NCI-H128 (cell line): Measurements from ENCODE around the gene GRK6.
A peak's percentile ranks its signal among the peaks of the same experiment; 100 is the strongest.
"Not testable (repeated sequence)": the region's sequence is repeated elsewhere in the genome, so short reads cannot be mapped to it uniquely, and the experiment has no call there.

ENCODE experiments used
- DNase-seq: peaks from one replicate; lab custom pipeline; 2025; ENCODE audit not compliant: unreplicated experiment; lab: John Stamatoyannopoulos, UW

Gene GRK6

DNA sequence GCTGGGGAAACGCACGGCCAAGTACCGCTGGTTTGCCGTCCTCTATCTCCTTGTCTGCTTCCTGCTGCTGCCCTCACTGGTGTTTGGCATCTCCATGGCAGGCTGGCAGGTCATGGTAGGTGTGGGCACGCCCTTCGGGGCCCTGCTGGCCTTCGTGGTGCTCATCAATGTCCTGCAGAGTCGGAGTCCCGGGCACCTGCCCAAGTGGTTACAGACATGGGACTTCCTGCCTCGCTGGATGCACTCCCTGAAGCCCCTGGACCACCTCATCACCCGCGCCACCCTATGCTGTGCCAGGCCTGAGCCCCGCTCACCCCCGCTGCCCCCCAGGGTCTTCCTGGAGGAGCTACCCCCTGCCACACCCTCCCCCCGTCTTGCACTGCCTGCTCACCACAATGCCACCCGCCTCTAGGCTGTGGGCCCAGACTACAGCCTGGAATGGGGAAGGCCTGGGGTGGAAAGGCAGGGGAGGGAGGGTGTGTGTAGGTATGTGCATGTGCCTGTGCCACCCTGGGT lies 28.5 kb upstream of the GRK6 start:
- no peak for DNase-seq

DNA sequence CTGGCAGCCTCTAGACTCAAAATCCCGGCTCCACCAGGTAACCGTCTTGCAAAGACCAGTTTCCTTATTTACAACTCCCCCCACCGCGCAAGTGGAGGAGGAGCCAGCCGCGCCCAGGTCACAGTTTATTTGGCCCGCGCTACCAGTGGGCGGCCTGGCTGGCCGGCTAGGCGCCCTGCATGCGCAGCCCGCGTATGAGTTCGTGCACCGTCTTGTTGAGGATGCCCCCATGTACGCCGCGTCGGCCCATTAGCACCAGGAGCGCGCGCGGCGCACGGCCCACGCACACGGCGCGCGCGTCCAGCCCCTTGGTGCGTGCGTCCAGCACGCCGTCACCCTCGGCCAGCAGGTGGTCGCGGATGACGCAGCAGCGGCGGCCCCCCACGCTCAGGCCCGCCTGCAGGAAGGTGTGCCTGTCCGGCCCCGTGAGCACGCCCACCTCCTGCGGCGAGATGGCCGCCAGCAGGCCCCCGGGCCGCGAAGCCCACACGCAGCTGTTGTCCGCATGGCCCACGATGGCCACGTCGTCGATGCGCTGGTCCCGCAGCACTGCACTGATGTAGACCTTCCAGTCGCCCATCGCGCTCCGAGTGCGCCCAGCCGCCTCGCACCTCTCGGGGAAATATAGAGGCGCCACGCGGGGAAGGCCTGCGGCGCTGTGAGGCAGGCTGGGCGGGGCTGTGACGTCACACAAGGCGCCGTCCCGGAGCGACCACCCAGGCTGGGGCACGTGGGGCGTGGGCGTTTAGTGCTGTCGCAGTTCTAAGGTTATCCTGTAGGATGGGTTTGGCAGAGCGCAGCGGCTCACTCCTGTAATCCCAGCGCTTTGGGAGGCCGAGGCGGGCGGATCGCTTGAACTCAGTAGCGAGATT lies 26.2 kb upstream of the GRK6 start, which contains the start of gene PFN3:
Gene PFN3 (minus strand): TSS at position 665 of the 872 bp plus-strand sequence. CDS start 85 bp downstream, at position 580.
- DNase-seq: no peak

GRCh38 chr5:177402271-177403043 lies 24.0 kb upstream of the GRK6 start:
- DNase-seq: peak; percentile 69

DNA sequence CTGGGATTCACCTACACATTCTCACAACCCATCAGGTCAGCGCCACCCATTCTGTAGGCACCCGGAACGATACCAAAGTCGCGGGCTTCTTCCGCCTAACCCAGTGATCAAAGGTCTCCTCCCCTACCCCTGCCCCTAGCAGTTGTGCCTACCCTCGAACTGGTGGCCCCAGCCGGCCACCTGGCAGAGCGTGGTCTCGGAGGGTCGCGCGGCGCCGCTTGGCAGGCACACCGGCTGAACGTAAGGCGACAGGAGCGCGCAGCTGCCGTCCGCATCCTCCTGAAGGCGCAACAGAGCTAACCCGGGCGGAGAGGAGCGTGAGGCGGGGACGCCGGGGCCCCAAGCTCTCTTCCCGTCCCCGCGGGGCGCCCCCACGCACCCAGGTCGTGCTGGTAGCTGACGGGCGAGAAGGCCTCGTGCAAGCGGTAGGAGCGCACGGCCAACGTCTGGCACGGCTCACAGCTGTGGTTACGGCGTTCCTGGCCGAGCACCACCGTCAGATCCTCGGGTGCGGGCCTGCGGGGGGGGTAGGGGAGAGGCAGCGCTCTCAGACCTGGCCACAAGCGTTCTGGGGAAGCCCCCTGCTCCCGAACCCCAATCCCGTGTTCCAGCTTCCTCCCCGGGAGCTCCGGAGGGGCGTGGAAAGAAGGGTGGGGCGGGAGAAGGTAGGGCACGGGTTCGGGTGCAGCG lies 23.2 kb upstream of the GRK6 start:
- peak; percentile 4 for DNase-seq

DNA sequence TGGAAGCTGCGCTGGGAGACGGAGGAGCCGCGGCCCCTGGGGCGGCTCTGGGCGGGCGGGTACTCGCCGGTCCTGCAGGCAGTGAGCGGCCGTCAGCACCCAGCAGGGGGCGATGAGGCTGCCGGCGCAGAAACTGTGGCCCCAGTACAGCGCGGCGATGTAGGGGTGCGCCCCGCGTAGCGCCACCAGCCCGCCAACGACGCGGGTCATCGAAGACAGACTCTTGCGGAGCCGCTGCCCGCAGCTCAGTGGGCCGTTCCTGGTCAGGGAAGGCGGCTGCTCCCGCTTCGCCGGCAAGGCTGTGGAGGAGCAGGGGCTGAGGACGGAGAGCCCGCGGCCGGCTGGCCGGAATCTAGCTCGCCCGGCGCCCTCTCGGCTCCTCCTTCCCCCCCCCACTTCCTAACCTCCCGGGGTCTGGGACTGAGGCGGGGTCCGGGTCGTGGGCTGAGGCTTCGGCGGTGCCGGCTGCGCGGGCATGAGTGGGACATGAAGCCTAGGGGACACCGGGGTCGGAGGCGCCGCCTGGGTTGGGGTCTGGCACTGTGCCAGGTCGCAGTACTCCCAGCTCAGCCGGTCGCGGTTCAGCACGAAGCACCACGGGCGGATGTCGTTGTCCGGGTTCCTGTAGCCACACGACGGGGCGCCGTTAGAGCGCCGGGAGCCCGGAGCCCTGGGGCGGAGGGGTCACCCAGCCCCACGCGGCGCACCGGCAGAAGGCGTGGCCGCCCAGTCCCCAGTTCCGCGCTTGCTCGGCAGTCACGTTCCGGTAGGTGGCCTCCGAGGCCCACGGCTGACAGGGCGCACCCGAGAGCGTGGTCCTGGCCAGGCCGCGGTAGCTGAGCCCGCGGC lies 22.5 kb upstream of the GRK6 start:
- DNase-seq: peak; percentile 44

- DNase-seq: no peak
Observed at GRCh38 chr5:177404641-177405179, 21.8 kb upstream of the GRK6 start.

DNA sequence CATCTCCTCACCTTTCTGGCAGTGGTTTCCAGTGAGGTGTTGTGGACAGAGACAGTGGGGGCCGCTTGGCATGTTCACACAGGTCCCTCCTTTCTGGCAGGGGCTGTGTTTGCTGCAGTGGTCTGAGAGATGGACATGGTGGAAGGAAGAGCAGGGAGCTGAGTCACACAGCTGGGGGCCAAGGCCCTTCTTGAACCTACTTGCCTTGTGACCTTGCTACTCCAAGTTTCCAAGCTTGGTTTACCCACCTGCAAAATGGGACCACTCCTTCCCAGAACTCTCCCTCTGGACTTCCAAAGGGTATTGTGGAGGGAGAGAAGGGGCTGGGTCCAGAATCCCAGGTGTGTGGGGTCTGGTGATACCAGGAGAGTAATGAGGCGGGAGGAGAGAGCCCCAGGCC lies 21.2 kb upstream of the GRK6 start:
- DNase-seq: no peak

GRCh38 chr5:177405805-177406204 lies 20.7 kb upstream of the GRK6 start:
- DNase-seq: no peak

DNA sequence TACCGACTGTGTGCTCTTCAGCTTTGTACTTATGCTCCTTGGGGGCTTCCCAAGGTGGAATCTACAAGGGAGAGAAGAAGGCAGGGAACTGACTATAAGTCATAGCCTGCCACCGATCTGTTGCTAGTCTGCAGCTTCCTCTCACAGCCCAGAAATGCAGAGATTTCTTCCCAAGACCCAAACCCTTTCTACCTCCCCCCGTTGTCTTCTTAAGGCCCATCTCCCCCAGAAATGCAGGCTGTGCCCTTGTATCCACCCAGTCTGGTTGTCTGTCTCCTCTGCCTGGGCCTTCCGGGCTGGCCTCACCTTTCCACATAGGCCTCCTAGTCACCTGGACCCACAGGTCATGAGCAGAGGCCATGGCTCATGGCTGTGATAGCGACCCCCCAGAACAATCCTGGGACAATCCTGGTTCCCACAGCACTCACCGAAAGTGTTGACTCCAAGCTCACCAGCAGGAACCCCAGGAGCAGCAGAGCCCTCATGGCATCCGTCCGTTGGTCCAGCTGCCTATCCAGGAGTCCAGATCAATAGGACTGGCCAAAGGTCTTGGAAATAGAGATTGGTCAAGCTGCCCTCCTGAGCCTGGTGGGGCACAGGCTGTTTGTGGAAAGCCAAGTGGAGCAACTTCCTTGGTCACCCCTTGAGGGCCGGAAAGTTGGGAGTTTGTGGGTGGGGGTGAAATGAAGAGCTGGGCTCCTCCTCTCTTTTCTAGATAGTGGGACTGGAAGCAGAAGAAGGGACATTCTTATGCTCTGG lies 17.3 kb upstream of the GRK6 start, which contains the start of gene F12:
Gene F12 (minus strand): TSS at position 522 of the 759 bp plus-strand sequence. CDS start 37 bp downstream, at position 485.
- DNase-seq: no peak

GRCh38 chr5:177410575-177410974 lies 15.9 kb upstream of the GRK6 start:
- no peak for DNase-seq

DNA sequence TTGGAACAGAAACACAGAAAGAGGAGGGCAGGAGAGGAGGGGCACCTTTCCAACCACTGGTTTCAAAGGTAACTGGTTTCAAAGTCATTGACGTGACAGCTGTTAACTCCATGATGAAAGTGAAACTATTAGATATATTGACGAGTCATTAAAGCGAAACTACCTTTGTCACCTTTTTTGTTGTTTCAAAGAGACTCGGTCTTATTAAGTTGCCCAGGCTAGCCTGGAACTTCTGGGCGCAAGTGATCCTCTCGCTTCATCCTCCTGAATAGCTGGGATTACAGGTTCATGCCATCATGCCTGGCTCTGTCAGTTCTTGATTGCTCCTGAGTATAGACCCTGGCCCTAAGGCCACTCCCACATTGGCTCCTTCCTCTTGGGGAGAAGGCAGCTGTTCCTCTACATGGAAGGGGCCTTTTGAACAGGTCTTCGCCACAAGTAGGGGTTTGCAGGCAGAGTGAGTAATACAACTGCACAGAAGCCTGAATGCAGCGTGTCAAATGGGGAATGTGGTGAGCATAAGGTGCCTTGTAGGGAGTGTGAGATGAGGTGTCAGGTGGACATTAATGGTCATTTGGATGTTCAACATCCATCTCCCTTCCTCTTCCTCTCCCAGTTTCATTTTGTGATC lies 13.8 kb upstream of the GRK6 start:
- DNase-seq: no peak

GRCh38 chr5:177414481-177414880 lies 12.0 kb upstream of the GRK6 start:
- DNase-seq: no peak

DNA sequence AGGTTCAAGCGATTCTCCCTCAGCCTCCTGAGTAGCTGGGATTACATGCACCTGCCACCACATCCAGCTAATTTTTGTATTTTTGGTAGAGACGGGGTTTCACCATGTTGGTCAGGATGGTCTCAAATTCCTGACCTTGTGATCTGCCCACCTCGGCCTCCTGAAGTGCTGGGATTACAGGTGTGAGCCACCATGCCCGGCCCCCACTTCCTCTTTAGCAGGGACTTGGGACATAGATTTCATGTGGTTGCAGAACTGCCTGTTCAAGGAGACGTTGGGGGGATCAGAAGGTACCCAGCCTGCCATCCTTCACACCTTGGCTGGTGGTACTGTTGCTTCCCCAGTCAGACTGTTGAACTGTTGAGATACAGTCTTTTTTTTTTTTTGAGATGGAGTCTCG lies 9.4 kb upstream of the GRK6 start:
- not testable (repeated sequence) for DNase-seq

GRCh38 chr5:177419046-177419445 lies 7.4 kb upstream of the GRK6 start:
- no peak for DNase-seq

- not testable (repeated sequence) for DNase-seq
Observed at GRCh38 chr5:177420472-177420871, 6.0 kb upstream of the GRK6 start.

- no peak for DNase-seq
Observed at GRCh38 chr5:177421062-177421798, 5.2 kb upstream of the GRK6 start.

- no peak for DNase-seq
Observed at GRCh38 chr5:177423671-177424070, 2.8 kb upstream of the GRK6 start.

DNA sequence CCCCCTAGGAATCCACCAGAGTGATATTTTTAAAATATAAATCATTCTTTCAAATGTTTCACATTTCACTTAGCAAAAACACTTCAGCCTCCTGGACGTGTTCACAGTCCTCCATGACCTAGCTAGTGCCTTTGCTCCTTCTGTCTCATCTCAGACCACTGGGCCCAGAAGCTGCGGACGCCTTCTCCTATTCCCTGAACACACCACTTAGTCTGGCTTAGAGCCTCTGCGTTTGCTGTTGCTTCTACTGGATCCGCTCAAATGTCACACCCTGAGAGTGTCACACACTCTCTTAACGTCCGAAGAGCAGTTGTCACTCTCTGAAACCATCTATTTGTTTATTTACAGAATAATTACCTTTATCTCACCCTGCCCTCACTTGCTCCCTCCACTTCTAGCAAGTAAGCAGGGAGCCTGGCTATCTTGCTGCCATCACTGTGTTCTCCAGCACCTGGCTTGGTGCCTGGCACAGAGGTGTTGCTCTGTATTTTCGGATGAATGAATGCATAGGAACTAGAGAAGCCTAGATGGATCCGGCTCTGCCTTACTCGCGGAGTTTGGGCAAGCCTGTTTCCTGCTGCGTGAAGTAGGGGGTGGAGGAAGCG lies 1.2 kb upstream of the GRK6 start:
- no peak for DNase-seq
